Suppressor macrophage treated with lipopolysaccharide for 4 hours (primary cell): Measurements from ENCODE around the gene OMP.

ENCODE experiments used
- DNase-seq: peaks from one replicate; pipeline ENCODE4 v3.0.0-alpha.2; 2020

The OMP gene

DNA sequence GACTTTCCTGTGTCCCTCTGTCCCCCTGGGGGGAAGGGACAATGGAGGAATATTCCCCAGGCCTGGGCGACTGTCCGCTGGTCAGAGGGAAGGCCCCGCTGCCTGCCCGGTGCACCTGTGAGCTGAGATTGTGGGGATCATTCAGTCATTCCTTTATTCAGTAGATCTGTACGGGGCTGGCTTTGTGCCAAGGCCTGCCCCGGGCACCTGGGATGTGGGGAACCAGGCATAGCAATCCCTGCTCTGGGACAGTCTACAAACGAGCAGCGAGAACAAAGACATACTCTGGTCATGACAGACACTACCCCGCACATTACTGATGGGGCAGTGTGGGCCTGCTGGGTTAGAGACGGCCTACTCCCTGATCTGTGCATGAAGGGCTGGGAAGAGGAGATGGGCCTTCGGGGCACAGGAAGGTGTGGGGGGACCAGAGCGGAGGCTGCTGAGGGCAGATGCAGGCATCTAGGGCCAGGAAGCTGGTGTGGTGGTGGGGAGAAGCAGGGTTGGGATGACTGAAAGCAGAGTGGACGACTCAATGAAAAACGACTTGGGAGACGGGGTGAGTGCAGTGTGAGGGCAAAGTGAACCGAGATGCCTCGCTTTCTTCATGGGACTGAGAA lies 23.6 kb downstream of the OMP start:
- DNase-seq: no peak

DNA sequence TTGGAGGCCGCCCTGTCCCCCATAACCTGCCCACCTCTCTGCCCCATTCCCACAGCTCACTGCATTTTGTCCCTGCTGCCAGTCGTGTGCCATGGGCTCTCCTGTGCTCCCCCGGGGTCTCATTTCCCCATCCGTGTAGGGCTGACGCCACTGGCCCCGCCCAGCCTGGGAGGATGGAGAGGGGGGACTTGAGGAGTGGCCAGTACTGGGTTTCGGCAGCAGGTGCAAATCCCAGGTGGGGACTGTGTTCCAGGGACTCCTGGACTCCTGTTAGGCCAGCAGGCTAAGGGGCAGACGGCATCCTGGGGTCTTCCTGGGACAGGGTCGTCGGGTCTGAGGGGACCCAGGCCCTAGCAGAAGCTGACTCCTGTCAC lies 24.2 kb downstream of the OMP start:
- DNase-seq: no peak

DNA sequence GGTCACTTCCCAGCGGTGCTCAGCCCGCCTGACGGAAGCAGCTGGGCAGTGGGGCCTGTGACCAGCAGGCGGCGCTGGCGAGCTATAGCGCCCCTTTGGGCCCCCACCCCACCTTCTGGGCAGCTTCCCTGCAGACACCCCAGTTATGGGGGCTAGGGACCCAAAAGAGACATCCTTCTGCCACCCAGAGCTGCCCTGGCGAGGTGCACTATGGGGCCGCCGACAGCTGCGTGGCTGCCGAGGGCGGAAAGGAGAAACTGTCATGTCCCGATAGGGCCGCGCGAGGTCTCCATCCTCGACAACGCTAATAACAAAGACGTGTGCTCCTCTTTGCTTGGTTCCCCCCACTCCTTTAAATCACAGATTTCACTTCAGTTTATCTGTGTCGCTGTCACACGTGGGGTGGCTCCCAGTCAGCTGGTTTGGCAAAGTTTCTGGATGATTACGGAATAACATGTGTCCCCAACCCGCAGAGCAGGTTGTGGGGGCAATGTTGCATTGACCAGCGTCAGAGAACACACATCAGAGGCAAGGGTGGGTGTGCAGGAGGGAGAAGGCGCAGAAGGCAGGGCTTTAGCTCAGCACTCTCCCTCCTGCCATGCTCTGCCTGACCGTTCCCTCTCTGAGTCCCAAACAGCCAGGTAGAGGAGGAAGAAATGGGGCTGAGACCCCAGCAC lies 24.7 kb downstream of the OMP start:
- peak; percentile 49 for DNase-seq

DNA sequence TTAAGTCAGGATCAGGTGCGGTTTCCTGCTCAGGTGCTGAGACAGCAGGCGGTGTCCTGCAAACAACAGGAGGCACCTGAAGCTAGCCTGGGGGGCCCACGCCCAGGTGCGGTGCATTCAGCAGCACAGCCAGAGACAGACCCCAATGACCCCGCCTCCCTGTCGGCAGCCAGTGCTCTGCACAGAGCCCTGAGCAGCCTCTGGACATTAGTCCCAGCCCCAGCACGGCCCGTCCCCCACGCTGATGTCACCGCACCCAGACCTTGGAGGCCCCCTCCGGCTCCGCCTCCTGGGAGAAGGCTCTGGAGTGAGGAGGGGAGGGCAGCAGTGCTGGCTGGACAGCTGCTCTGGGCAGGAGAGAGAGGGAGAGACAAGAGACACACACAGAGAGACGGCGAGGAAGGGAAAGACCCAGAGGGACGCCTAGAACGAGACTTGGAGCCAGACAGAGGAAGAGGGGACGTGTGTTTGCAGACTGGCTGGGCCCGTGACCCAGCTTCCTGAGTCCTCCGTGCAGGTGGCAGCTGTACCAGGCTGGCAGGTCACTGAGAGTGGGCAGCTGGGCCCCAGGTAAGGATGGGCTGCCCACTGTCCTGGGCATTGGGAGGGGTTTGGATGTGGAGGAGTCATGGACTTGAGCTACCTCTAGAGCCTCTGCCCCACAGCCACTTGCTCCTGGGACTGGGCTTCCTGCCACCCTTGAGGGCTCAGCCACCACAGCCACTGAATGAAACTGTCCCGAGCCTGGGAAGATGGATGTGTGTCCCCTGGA lies 25.5 kb downstream of the OMP start, which contains the start of gene MYO7A:
MYO7A (plus strand) TSS at position 327 of the 772 bp plus-strand sequence. CDS start 2,389 bp downstream, outside the sequence.
- DNase-seq: no peak

DNA sequence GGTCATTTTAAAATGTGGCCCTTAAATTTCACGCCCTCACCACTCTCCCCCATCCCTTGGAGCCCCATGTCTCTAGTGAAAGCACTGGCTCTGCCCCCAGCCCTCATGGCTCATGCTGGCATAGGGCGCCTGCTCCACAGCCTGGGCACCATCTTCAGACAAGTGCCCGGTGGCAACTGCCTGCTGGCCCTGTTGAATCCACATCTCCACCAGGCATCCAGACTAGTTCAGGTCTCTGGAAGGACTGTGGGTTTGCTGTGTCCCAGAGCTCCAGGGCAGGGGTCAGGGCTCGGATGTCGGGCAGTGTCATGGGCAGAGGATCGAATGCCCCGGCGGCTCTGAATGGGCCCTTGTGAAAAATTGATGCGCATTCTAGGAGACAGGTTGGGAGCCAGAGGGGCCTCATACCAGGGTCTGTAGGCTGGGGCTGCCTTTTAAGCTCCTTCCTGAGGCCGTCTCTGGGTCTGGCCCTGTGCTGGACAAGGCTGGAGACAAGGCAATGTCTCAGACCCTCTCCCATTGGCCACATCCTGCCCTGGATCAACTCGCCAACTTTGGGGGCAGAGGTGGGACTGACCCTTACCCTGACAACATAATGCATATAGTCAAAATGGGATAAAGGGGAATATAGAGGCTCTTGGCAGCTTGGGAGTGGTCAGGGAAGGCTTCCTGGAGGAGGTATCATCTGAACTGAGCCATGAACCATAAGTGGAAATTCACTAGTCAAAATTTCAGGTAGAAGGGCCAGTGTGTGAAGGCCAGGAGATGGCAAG lies 26.6 kb downstream of the OMP start:
- no peak for DNase-seq

DNA sequence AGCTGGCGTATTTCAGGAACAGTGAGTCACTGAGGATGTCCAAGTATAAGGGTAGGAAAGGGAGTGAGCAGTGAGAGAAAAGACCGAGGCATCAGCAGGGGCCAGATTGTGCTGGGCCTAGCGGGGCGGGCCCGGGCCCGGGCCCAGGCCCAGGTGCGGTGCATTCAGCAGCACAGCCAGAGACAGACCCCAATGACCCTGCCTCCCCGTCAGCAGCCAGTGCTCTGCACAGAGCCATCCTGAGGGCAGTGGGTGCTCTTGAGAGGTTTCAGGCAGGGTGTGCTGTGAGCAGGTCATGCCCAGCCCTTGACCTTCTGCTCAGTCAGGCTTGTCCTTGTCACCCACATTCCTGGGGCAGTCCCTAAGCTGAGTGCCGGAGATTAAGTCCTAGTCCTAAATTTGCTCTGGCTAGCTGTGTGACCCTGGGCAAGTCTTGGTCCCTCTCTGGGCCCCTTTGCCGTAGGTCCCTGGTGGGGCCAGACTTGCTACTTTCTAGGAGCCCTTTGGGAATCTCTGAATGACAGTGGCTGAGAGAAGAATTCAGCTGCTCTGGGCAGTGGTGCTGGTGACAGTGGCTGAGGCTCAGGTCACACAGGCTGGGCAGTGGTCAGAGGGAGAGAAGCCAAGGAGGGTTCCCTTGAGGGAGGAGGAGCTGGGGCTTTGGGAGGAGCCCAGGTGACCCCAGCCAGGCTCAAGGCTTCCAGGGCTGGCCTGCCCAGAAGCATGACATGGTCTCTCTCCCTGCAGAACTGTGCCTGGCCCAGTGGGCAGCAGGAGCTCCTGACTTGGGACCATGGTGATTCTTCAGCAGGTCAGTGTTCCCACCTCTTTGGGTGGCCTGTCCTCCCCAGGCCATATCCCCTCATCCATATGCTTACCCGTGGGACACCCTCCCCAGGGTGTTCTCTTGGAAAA lies 27.5 kb downstream of the OMP start:
- DNase-seq: no peak

DNA sequence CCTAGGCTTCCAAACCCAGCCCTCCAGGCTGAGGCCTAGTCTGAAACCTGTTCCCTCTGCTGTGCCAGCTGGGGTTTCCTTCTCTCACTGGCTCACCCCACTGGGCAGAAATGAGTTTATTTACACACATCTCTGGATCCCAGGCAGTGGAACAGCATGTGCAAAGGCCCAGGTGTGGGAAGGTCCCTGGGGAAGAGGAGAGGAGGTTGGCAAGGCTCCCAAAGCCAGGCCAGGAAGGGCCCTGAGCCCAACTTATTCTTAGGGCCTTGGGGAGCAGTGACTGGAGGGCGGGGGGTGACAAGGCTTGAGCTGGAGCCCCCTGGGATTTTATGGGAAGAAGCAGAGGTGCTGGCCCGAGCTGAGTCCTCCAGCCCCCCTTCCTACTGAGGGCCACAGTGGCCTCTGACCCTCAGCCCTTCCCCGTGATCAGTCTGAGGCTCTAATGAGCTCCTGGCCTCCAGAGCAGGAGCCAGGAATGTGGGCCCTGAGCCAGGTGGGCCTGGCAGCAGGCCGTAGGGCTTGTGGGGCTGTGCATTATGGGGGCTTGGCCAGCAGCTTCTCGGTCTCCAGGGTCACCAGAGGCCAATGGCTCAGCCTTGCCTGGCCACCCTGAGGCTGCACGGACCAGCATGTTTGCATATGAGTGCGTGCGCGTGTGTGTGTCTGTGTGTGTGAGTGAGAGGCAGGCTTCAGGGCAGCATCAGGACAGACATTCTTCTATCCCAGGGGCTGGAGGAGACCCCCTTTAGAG lies 28.3 kb downstream of the OMP start:
- DNase-seq: no peak

DNA sequence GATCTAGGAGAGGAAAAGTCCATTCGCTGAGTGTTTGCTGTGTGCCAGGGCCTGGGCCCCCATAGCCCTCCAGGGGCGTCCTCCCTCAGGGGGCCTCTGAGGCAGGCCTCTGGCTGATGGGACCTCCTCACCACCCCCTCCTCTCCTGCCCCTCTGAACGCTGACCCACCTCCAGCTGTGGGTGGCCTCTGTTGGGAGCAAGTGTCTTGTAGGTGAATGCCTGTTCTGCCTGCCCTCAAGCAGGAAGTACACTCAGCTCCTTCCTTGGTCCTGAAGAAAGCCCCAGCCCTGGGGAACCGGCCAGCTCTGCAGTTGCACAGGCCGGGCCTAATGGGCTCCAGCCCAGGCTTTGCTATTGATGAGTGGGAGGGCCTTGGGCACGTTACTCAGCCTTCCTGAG lies 28.9 kb downstream of the OMP start:
- DNase-seq: no peak

DNA sequence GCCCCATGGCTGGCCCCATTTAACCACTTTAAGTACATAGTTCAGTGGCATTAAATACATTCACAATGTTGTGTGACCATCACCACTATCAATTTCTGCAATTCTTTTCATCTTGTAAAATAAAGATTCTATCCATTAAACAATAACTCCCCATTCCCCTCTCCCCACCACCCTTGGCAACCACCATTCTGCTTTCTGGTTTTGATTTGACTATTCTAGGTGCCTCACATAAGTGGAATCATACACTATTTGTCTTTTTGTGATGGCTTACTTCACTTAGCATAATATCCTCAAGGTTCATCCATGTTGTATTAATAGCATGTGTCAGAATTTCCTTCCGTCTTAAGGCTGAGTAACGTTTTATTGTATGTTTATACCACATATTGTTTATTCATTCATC lies 32.4 kb downstream of the OMP start:
- no peak for DNase-seq

DNA sequence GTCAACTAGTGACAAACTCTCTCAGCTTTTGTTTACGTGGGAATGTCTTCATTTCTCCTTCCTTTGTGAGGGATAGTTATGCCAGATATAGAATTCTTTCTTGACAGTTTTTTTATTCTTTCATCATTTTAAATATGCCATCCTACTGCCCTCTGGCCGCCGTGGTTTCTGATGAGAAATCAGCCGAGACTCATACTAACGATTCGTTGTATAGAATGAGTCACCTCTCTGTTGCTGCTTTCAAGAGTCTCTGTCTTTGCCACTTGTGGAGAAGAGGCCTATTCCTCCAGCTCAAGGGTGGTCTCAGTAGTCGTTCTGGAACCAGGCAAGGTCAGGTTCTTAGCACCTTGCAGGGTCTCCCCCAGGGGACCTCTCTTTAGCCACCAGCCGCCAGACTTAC lies 33.4 kb downstream of the OMP start:
- DNase-seq: no peak

DNA sequence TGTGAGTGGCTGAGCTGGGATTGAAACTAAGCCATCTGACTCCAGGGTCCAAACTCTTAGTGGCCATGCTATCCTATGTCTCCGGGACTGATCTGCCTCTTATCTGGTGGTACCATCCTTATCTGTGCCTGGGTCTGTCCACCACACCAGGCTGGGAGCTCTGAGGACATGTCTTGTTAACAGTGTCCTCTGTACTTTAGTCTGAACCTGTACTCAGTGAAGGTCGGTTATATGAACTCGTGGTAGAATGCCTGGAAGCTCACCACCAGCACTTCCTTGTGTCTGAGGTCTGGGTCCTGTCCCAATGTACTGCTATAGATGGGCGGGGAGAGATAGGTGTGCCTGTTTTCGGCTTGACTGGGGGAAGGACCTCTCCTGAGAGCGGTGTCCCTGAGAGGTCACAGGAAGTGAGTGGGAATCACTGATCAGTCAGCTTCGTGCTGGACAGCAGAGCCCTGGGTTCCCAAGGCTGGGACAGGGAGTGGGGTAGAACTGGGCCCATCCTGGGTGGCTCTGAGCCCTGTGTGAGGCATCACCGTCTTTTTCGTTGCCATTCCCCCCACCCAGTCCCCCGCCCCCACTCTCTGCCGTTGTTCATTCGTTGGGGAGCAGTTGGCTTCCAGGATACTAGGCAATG lies 34.3 kb downstream of the OMP start:
- no peak for DNase-seq

DNA sequence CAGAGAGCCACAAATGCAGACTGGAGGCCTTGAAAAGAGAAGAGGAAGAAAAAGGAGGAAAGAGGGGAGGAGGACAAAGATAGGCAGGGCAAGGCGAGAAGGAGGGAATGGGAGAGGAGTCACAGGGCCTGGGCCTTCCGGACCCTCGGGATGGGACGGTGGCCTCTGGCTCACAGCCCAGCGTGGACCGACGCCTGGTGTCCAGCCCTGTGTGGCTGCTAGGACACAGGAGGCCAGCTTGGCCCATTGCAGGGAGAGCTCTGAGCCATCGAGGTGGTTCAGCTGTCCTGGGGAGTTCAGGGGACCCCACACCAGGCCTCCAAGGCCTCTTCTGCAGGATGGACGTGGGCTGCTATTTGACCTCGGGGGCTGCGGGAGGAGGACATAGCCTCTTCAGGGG lies 34.8 kb downstream of the OMP start:
- DNase-seq: no peak

DNA sequence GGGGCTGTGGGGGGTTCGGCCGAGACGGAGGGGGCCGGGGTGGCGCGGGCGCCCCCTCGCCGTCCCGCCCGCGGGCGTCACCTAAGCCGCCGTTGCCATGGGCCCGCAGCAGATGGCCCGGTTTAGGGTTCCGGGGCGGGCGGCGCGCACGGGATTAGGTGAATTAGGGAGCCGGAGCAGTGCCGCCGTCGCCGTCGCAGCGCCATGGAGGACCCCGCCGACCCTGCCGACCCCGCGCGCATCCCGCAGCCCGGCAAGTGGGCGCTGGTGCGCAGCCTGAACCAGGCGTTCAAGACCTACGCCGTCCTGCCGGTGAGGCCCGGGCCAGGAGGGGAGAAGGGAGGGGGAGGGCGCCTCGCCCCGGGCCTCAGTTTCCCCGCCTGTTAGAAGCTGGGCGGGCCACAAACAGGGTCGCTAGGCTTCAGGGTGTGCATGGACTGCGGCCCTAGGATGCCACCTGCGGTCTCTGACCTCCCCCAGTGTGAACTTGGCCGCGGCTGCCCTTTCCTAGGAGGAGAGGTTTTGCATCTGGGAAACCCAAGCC lies 35.5 kb downstream of the OMP start:
- no peak for DNase-seq

DNA sequence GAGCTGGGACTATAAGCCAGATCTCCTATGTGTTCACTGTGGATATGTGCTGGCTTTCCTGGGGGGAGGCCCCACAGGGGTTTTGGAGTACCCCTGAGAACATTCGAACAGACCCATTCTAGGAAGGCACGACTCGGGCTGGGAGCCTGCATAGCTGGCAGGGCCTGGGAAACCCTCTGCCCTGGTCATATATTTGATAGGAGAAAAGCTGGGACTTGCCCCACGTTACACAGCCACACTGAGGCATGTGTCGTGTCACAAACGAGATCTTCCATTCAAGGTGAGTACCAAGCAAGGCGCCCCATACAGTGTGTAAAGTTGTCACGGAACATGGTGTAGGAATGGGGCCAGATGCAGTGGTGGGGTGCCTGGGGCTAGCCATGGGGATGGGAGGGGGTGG lies 36.6 kb downstream of the OMP start:
- DNase-seq: no peak

DNA sequence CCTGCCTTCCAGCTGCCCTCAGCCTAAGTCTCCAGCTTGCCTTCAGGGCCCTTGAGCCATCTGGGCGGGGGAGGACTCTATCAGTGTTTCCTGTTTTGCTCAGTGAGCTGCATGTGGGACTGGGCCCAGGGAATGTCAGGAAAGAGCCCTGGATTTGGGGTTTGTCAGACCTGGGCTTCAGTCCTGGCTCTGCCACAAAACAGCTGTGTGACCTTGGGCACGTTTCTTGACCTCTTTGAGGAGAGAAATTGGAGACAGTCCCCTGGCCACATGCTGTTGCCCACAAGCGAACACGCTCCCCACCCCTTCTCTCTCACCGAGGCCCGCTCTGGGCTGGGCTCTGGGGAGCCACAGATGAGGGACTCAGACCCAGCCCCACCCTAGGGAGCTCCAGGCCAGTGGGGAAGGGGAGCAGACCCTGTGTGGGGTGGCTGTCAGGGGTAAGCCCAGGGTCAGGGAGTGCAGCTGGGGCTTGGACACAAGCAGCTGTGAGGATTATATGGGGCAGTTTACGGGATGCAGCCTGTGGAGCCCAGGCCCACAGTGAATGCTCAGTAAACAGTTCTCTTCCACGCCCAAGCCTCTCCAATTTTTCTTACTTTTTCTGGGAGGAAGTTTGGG lies 37.7 kb downstream of the OMP start:
- DNase-seq: no peak

DNA sequence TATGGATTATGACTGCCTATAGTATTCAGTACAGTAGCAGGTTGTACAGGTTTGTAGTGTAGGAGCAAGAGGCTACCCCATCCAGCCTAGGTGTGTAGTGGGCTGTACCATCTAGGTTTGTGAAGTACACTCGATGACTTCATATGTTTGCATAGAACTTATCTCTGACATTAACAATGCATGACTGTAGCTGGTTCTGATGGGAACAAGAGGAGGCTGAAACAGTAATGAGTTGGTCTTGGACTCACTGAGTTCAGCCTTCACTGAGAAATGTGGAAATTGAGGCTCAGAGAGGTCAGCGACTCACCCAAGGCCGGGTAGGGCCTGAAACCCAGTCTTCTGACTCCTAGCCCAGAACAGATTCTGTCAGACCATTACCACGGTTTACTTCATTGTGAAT lies 38.4 kb downstream of the OMP start:
- DNase-seq: no peak

DNA sequence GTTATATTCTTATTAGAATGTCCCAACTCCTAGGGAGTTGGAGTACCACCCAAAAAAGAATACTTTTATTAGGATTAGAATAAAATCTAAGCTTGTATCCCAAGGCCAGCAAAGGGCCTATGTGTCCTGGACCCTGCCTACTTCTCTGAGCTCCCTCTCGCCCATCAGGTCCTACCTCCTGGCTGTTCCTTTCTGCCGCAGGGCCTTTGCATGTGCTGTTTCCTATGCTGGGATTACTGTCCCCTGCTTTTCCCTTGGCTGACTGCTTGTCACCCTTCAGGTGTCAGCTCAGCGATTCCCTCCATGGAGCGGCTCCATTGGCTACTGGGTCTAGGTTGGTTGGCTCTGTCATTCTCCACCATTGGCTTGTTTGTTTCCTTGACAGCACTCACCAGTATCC lies 38.8 kb downstream of the OMP start:
- no peak for DNase-seq

DNA sequence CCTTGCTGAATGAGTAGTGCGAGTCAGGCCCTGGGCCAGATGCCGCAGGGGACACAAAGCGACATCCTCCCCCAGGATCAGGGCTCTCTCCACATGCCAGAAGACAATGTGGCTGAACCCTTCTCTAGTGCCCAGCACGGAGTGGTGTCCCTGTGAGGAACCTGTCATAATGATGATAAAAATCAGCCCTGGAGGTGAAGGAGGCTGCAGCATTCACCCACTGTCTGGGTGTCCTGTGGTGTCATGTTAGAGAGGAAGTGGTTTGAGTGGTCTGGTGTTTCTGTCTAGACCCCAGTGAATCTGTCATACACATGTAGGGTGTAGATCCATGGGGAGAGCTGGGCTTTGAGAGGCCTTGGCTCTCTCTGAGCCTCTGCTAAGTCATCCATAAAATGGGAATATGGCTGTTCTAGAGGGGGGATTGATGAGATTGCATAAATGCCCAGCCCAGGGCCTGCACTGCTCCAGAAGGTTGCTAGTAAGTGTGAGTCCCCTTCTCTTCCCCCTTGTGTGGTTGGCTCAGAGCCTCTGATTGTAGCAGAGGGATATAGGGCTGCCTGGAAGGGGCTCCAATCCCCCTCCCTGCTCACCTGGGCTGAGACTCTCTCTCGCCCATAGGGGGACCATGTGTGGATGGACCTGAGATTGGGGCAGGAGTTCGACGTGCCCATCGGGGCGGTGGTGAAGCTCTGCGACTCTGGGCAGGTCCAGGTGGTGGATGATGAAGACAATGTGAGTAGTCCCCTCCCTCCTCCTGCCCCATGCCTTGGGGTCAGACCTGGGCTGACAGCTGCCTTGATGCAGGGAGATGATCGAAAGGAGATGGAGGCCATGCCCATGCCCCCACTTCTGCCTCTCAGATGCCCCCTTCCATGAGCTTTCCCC lies 39.7 kb downstream of the OMP start:
- DNase-seq: no peak

DNA sequence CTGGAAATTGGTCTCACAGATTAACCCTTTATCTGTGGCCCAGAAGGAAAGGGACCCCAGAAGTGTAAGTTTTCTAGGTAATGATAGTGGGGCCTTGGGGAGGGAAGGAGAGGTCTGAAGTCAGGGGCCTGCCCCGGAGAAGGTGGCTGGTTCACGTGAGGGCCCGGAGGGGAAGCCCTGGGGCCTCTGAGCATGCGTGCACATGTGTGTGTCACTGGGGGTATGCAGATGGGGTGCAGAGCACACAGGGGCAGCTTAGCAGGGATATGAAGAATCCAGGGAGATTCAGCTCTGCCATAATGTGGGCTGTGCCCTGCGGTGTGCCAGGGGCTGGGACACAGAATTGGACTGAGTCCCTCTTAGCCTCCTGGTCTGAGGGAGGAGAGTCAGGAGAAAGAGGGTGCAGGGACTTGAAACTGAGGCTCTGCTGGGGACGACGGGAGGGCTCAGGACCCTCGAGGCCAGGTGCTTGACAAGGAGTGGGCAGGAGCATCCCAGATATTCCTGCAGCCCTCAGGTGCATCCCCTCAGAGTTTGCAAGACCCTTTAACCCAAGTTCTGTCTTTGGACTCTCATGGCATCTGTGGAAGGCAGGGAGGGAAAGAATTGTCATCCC lies 40.9 kb downstream of the OMP start:
- no peak for DNase-seq
